GM21526 (cell line): ENCODE results near the gene TRABD2B.

ENCODE experiments used
- ATAC-seq: cut with Tn5 transposase; IDR thresholded peaks from one replicate; pipeline ENCODE4 v1.9.1; 2021; ENCODE audit warnings: moderate library complexity; ENCODE audit not compliant: unreplicated experiment, low FRiP score

The TRABD2B gene

DNA sequence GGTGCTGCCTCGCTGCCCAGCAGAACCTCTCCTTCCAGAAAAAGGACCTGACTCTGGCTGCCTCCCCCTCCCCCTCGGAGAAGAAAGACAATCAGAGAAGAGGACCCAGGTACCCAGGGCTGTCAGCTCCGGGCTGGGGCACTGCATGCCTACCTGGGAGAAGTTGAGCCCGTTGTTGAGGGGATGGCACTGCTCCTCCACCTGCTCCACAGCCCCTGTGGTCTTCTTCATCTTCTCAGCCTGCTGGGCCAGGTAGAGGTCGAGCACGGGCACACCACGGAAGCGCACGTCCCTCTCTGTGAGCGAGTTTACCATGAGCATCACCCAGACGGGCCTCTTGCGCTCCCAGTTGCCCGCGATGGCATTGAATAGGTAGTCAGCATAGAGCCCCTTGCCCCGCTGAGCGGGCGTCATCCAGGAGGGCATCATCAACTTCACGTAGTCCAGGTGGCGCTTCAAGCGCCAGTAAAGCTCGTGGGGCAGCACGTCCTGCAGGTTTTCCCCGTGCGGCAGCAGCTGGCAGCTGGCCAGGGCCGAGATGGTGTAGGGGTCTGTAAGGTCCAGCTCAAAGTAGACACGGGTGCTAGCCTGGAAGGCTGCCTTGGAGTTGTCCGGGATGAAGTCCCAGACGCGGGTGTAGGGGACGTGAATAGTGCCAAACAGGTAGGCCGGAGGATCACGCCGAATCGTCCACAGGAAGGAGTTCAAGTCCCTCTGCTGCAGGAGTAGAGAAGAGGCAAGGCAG, 3.1 kb downstream of the TRABD2B start:
- no peak for ATAC-seq

DNA sequence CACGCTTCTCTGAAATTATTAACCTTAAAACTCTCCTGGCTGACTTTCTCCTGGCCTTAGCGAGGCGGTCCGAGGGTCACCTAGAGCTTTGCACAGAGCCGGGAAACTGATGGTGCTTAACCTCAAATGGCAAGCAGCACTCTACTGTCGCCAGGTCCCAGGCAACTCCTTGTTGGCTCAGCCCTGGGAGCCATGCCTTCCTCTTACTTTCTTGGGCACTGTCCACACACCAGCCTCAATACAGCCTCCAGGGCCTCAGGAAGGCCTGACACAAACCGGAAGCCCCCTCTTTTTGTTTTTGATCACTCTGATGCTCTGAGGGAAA, 3.8 kb downstream of the TRABD2B start:
- ATAC-seq, result no peak

DNA sequence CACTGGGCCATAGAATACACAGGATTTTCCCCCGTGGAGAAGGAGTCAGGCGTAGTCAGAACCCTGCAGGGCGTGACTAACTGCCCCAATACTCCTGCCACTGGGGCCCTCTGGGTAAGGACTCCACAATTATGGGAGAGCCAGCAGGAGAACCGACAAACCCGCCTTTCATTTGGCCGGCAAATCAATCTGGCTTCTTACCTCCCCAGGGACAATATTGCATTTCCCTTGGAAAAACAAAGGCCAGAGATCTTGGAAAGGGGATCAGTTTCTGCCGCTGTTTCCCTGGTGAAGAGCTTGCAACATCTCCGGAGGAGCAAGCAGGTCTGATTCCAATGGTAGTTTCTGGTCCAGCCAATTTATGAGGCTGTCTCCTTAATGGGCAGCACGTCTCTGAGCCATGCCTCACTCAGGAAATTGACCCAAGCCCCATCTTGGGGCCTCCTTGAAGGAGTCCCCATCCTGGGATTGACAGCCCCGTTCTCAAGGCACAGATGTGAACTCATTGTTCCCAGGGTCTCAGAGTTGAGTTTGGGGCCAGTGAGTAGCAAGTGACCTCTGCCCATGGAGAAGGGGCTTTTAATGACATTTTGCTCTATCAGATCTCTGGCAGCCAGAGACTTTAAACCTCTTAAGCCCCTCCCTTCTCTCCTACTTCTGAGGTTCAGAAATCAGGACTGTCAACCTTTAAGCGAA, 4.3 kb downstream of the TRABD2B start:
- no peak for ATAC-seq

DNA sequence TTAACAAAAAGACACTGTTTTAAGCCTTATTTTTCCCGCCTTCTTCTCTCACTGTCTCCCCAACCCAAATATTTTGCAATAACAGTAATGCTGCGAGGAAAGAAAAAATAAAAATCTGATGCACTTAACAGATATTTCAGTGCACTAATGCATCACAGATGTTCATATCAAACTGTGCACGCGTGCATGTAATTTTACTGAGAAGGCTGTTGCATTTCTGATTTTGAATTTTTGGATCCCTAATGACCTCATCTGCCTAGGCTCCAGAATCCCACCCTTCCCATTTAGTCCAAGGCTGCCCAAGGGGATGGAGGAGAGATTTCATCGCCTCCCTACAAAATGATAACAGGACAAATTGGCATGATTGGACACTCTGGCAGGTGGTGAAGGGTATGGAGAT, 5.5 kb downstream of the TRABD2B start:
- ATAC-seq, result no peak

DNA sequence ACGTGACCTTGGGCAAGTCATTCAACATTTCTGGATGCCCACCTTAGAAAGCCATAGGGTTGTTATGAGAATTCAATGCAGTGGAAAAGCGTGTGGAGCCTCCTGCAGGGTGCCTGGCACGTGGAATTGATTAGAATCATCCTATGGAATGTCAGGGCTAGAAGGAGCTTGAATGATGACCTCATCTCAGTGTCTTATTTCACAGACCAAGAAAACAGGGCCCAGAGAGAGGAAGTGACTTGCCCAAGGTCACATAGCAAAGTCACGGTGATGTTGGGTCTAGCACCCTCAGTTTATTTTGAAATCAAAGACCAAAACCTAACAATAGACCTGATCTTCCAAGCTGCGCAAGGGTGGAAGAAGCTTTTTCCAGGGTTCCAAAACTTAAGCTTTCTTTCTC, 6.0 kb downstream of the TRABD2B start:
- ATAC-seq, result no peak

DNA sequence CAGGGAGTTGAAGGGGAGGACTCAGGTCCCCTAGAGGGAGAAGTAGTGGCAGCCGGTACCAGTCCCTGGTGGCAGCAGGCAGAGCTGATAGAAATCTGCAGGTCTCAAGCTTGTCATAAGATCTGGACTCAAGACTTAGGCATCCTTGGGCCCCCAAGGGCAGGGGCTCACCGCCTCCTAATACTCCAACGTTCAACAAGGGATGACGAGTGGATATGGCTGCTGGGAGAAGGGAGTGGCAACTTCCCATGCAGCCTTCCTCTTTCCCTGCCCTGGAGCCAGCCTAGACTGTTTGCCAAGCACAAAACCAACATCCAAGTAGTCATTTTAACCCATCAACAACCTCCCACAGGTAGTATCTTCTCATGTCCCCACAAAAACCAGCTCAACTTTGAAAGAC, 6.9 kb downstream of the TRABD2B start:
- ATAC-seq, result no peak

DNA sequence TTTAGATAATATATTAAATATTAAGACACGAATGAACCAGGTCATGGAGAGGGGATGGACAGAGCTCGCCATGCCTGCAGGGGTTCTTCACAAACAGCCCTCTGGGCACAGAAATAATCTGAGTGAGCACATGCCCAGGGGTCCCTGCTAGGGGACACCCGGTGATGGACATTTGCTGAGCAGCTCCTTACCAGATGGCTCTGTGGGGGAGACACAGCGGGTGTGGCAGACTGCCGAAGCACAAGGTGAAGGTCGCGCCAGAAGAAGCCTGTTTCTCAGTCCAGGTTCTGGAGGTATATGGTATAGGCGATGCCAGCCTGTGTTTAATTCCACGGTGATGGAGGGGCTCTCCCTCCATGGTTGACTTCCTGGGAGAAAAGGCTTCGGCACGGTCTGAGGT, 9.6 kb downstream of the TRABD2B start:
- no peak for ATAC-seq

DNA sequence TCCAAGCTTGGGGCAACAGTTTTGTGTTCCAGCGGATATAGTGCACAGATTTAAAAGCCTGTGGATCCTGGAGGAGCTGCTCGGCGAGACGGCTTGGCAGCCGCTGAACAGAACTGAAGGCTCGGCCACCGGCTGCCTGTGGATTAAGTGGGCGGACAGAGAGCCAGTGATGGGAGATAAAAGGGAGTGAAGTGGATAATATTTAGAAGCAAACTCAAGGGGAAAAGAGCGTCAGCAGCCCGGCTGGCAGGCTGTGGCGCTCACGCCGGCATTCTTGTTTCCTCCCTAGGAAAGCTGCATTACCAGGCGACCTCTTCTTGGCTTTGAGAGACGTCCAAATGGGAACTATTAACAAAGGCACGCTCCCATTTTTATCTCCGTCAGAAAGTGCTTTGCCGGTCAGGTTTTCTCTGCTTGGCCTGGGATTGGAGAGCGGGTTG, 10.4 kb downstream of the TRABD2B start:
- ATAC-seq, result no peak

DNA sequence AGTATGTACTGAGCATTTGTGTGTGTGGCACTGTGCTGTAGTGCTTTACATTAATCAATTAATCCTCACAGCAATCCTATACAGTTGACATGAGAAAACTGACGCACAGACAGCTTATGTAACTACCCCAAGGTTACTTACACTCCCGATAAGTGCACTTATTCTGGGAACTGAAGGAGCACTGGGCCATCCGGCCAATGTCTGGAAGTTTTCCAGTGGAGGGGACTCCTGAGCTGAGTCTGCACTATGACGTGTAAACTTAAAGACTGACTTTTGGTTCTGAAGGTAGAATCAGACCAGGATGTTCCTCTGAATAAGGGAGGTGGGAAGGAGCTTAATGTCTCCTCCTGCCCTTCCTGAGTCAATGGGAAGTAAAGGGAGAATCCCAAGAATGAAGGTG, 12.2 kb downstream of the TRABD2B start:
- ATAC-seq, result no peak

DNA sequence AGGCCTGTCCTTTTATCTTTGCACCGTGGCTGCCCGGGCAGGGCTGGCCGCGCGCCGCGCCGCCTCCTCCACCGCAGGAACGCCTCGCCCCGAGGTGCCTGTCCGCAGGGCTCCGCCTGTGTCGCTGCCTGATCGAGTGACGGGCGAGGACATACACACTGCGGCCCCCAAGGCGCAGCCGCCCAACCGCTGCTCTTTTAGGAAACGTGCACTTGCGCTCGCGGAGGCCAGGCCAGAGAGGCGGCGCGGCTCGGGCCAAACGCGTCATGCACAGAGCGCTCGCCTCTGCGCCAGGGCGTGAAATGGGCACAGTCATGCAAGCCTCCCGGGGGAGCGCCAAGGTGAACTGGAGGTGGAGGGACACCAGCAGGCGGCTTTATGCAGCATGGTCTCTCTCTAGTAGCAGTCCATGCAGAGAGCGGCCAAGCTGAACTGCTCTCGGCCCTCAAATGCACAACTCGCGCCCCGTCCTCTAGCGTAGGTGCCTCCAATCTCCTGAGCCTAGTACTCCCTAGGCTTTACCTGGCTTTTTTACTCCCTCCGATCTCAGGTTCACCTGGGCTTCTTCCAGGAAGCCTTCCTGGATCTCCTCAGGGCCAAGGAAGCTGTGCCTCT, 12.9 kb downstream of the TRABD2B start:
- ATAC-seq, result no peak

DNA sequence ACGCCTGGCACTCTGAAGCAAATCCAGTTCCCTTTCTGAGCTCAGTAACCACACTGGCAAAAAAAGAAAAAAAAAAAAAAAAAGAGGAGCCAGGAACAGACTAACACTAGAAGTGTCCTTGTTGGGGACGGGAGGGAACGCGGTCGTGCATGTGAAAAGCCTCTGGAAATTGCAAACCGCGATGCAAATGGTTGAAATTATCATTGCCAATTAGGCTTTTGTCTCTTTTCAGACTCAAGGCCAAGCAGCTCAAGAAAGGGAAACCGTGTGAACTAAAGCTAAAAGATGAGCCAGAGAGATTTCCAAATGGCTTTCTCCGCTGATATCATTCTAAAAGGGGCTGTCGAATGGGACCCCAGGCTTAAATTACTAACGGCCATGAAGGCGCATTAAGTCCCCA, 13.5 kb downstream of the TRABD2B start:
- ATAC-seq, result no peak

DNA sequence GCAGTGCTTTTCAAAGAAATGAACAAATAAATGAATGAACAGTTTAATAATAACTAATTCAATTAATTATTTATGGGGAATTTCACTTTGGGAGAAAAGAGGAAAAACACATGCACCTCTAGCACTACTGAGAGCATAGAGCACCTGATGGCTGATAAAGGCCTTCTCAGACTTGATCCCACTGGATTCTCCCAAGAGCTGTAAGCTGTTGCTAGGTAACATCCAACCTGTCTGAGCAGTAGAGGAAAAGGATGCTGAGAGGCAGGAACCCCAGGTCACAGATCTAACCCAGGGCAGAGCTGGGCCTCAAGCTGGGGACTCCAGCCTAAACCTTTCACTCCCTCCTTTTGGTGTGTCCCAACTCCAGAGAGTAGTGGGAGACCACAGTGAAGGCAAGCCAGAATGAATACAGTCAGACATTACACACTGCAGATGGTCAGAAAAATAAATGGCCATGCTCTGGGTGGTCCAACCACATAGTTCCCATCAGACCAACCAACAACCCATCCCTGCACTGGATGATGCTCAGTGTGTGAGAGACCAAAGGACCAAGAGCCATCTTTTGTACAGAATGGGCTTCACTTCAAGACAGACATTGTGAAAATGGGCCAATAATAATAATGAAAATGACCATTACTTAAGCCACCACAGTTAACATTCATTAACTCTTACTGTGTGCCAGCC, 15.4 kb downstream of the TRABD2B start:
- ATAC-seq, result no peak

DNA sequence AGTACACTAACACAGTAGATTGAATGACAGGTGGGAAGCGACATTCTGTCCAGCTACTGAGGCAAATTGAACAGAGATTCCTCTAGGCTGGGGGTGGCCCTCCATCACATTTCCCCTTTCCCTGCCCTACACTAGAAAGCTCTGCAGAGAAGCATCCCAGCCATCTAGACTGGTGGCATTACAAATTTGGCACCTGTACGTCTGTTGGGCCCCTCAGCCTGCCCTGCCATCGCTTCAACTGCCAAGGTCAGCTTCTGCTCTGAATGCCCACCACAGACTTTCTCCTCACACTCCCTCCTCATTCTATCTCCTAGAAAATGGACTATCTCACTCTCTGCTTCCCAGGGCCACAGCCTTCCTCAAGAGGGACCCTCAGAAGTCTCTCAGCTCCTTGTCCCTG, 16.7 kb downstream of the TRABD2B start:
- ATAC-seq, result no peak

DNA sequence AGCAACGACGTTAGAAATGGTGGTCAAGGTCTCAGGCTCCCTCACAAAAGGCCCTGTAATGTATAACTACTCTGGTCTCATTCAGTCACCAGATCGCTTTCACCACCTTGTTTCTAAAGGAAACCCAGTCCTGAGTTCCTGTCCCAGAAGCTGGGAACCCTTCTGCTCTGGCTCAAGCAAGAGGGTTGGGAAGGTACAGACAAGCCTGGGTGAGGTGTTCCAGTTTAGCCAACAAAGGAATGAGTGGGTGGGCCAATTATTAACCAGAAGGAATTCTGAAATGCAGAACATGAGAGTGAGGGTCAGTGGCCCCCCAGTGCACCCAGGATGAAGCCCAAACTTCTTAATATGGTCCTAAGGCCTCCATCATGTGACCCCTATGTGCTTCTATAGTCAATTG, 17.5 kb downstream of the TRABD2B start:
- ATAC-seq, result no peak

DNA sequence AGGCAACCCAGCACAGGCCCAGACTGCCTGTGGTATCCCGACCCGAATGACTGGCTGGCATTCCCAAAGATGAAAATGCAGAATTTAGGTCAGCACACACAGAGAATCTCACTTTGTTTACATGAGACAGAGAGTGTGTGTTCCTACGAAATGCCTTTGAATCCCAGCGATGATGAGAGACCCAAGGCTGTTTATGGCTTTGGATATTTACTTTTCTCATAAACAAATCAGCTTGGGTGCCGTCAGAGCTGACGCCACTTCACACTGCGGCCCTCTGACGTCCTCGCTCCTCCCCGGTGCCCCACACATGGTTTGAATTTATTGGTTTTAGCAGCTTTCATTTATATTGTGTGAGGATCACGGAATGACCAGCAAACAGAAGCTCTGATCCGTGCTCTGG, 18.7 kb downstream of the TRABD2B start:
- ATAC-seq, result no peak

DNA sequence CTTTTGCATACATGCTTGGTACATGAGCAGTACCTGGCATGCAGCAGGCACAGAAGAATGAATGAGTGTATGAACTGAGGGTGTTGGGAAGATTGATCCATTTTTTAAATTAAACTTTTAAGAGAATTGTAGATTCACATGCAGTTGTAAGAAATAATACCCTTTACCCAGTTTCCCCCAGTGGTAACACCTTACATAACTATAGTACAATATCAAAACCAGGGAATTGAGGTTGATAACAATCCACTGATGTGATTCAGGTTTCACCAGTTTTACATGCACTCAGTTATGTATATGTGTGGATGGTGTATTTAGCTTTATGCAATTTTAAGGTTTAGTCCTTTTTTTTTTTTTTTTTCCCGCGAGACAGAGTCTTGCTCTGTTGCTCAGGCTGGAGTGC, 20.5 kb downstream of the TRABD2B start:
- no peak for ATAC-seq

DNA sequence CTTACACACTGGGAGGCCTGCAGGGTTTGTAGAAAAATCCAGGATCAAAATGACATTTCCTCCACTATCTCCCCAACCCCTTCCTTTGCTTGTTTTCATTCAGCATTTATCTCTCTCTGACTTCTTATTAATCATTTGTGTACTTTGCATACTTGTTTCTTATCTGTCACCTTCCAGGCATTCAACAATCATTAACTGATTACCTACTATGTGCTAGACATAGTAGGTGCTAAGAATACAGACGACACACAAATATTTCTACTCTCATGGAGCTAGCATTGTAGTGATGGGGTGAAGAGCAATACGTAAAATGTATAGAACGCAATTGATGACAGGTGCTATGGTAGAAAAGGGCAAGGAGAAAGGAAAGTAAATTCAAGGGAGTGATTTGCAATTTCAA, 20.9 kb downstream of the TRABD2B start:
- ATAC-seq, result no peak

DNA sequence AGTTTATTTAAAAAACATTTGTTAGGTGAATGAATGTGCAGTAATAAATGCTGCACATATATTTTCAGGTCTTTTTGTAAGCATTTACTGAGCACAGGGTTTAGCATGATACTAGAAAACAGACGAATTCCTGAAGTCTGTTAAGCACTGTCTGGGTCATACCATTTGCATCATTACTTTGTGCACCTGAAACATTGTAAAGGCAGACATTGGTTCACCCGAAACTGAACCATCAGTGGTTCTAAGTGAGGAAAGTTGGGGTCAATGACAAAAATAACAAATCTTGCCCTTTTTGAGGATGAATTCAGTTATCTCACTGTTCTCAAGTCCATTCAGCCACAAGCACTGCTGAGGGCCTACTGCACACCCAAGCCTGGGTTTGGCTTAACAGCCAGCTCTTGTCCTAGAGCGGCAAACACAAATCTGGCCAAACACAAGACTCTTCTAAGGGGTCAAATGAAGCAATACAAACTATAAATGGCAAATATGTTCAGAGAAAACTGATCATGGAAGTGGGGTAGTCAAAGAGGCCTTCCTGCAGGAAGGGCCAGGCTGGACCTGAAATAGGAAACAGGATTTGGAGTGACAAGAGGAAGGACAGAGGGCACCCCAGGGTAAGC, 21.8 kb downstream of the TRABD2B start:
- ATAC-seq, result no peak

DNA sequence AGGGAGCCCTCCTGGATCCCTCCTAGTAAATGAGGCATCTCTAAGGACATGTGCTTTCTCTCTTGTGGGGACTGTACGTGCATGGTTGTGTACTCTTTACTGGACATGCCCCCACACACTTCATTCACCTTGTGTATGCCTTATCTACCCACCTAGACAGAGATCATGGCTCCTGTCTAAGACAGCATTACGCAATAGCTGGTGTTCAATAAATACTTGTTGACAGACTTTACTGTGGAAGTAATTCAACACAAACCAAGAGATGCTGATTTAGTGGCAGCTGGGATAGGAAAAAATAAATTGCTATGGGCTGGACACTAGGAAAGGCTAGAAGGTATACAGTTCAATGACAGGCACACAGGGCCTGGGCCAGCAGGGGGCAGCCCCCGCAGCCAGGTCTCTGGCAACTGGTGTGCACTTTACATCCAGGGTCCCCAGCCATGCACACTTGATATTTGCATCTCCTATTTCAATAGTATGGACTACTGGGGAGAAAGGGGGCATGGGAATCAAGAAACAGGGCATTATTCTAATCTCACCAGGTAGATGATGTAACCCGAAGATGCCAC, 24.2 kb downstream of the TRABD2B start:
- no peak for ATAC-seq

DNA sequence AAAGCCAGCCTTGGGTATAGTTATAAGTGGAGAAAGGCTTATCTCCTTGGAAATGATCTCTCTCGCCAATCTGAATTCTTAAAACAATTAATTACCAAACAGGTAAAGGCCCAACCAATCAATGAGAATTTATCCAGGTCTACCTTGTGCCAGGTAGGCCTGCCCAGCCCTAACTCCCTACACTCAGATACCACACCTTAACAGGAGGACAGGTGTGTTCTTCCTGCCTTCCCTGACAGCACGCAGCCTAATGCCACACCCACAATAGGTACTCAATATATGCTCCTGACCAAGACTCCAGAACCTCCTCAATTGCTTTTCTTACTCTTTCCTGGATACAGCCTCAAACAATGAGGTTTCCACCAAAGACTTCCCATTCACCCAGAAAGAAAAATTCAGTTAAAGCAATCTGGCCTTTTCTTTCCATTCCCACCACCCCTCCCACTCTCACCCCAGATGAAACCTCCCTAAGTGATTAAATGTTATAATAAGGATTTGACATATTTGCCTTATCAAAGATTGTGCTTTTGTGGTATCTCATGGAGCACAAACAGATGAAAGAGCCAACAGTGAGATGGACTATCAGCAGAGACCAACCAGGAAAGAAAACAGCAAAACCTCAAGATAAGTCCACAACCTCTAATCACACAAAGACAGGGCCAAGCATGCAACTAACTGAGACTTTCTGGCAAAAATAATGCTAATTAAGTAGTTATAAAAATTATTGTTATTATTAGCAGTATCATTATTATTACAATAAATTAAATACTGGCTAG, 25.6 kb downstream of the TRABD2B start:
- no peak for ATAC-seq
